Kidney tubule cell (primary cell): ENCODE data around the gene GSTO1.
"Not testable (repeated sequence)": the region's sequence is repeated elsewhere in the genome, so short reads cannot be mapped to it uniquely, and the experiment has no call there.

Experiments used
- DNase-seq: peaks from one replicate; pipeline ENCODE4 v3.0.0-alpha.2; 2018; ENCODE audit warnings: low spot score

GSTO1 gene

GRCh38 chr10:104254493-104255310 lies at the start of gene GSTO1:
Gene GSTO1, plus strand, starts transcription at chr10:104254892. Its CDS starts 37 bp downstream, at chr10:104254929.
- DNase-seq, result peak; percentile 79

- no peak for DNase-seq
These were observed 46.0 kb upstream of the GSTO1 start for GRCh38 chr10:104208730-104209129.

- DNase-seq, result peak; percentile 54
These were observed 45.0 kb upstream of the GSTO1 start for GRCh38 chr10:104209575-104210198.

- no peak for DNase-seq
These were observed 38.1 kb upstream of the GSTO1 start for GRCh38 chr10:104216631-104217030.

DNA sequence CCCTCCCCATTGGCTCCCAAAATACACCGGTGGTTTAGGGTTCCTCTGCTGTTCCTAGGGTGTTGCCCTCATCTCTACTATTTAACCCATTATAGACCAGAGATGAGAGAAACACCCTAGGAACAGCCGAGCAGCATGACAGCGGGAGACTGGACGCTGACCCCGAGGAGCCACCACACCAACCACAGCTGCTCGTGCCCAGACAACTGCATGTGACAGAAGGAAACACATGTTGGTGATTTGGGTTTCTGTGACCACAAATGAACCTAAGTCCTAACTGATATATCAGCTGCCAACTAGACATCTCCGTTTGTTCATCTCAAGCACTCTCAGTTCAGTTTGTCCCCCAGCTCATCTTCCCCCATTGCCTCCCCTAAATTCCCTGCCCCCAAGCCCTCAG lies 35.9 kb upstream of the GSTO1 start:
- DNase-seq, result no peak

DNA sequence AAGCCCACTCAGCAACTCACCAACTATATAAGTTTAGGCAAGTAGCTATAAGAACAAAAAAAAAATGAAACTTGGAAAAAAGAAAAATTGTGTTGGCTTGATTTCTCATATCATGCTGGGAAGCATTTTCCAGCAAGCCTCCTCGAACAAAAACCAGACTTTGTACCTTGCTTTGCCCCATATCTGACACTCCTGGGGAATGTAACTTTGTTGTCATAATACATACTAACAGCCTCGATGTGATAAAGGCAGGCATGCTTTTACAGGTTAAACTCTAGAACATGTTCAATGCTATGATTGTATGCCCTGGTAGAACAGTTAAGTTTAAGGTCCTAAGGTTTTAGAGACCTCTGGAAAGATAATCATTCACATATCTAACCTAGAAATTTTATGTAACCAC lies 34.2 kb upstream of the GSTO1 start:
- no peak for DNase-seq

GRCh38 chr10:104223304-104223703 lies 31.4 kb upstream of the GSTO1 start:
- no peak for DNase-seq

GRCh38 chr10:104230490-104230889 lies 24.2 kb upstream of the GSTO1 start:
- no peak for DNase-seq

- peak; percentile 97 for DNase-seq
These were observed 22.7 kb upstream of the GSTO1 start, which contains the start of gene CFAP43 for GRCh38 chr10:104231784-104232612. Gene CFAP43, minus strand, starts transcription at chr10:104232364. Its CDS starts 118 bp downstream, at chr10:104232246.

DNA sequence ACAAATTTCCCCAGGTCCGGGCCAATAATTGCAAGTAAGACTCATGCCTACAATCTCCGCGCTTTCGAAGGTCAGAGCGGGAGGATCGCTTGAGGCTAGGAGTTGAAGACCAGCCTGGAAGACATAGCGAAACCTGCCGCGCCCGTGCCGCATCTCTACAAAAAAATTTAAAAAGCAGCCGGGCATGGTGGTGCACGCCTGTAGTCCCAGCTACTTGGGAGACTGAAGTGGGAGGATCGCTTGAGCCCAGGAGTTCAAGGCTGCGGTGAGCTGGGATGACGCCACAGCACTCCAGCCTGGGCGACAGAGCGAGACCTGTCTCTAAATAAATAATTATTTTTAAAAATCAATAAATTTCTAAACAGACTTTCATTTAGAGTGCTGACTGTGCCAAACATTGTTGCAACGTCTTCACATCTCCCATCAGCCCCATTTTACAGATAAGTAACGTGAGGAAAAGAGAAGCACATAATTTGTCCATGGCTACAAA lies 22.0 kb upstream of the GSTO1 start:
- DNase-seq, result no peak

DNA sequence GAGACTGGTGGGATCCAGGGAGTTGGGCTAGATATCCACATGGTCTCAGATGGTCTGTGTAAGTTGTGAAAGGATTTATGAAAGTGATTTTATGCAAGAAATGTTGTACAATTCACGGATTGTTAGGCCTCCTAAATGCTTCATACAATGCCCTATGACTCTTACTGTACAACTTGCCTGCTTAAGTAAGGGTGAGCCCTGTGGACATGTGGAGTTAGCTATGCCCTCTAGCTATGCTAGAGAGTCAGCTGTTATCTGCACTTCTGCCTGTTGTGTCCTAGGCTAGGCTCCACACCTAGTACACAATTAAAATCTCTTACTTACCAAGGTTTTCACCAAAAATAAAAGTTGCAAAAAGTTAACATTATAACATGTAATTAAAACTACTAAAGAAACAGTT lies 20.9 kb upstream of the GSTO1 start:
- DNase-seq, result no peak

GRCh38 chr10:104234934-104235333 lies 19.8 kb upstream of the GSTO1 start:
- no peak for DNase-seq

DNA sequence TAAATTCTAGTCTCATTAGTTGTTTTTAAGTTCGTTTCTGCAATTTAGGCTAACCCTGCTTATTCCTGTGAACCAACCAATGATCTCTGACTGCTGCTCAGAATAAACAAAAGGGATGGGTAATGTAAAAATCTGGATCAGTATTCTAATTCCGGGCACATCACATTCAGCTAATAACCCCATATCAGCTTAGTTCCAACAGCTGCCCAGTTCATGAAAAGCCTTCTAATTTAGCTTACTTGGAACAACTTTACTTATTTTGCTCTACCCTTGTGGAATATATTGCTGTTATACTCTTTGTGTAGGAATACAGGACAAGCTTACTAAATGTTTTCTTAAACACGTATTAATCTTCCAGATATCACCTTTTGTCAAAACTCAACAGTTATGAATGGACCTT lies 18.9 kb upstream of the GSTO1 start:
- DNase-seq, result no peak

DNA sequence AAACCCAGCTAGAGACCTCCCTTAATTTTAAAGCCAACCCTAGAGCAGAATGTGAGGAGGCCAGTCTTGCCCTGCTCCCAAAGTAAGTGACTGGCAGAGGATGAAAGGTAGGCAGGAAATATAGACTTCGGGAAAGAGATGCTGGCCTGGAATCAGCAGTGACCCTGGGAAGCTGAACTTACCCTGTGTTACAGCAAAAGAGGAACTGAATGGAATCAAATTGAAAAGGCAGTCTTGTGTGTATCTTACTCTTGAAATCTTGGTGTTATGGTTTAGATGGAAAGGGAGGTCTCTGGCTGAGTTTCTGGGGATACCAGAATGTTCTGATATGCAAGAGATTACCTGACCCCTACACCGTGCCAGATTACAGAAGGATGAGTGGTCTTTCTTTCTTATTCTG lies 14.6 kb upstream of the GSTO1 start:
- no peak for DNase-seq

GRCh38 chr10:104242545-104242944 lies 12.1 kb upstream of the GSTO1 start:
- DNase-seq, result no peak

GRCh38 chr10:104243009-104243408 lies 11.7 kb upstream of the GSTO1 start:
- not testable (repeated sequence) for DNase-seq

DNA sequence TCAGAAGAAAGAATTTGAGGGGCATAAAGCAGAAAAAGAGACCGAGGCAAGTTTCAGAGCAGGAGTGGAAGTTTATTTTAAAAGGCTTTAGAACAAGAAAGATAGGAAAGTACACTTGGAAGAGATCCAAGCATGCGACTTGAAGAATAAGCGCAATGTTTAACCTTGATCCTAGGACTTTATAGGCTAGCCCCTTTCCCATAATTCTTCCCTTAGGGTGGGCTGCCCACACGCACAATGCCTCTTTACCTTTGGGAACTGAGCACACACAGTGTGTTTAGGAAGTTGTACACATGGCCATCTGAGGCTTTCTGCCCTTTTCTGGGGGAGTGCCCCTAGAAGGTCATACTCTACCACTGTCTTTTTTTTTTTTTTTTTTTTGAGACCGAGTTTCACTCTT lies 11.2 kb upstream of the GSTO1 start:
- DNase-seq, result no peak

- DNase-seq, result no peak
These were observed 9.5 kb upstream of the GSTO1 start for GRCh38 chr10:104245066-104245632.

- DNase-seq, result peak; percentile 67
These were observed 7.7 kb upstream of the GSTO1 start for GRCh38 chr10:104246976-104247375.

DNA sequence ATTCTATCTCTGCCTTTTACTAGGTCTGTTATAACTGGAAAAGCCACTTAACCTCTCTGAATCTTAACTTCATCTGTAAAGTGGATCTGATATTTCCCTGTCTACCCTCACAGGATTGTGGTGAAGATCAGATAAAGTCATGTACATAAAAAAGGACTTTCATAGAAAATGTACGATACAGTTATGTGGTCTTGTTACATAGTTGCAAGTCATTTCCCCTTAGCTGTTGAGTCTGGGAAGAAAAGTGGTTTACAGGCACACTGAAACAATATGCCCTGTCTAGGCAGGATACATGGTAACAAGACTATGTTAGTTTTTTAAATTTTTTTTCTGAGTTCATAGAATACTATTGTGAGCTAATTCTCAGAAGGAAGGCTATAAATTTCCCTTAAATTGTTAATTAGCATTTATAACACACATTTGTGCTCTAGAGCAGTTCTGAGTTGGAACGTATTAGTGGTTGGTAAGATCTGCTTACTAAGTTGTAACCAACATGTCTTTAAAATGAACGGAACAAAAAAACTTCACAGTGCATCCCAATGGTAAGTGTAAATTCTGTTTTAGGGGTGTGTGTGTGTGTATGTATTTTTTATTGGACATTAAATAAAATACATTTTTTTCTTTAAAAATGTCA lies 7.1 kb upstream of the GSTO1 start:
- no peak for DNase-seq

DNA sequence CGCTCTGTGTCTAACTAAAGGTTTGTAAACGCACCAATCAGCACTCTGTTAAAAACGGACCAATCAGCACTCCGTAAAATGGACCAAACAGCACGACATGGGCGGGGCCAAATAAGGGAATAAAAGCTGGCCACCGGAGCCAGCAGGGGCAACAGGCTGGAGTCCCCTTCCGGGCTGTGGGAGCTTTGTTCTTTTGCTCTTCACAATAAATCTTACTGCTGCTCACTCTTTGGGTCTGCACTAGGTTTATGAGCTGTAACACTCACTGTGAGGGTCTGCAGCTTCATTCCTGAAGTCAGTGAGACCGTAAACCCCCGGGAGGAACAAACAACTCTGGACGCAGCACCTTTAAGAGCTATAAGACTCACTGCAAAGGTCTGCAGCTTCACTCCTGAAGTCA lies 5.8 kb upstream of the GSTO1 start:
- DNase-seq, result not testable (repeated sequence)

DNA sequence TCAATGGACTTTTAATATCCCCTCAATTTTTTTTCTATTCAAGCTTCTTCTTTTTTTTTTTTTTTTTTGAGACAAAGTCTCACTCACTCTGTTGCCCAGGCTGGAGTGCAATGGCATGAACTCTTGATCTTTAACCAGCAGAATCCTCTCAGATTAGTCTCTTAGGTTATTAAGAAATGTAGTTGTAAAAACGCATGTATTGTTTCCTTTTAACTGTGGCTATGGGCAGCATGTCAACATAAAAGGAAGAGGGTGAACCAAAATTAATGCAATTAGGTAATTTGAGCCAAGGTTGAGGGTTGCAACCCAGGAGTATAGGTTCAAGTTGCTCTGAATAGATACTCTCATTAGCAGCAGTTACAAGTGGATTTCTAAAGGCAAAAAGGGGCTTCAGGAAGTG lies 4.3 kb upstream of the GSTO1 start:
- no peak for DNase-seq
